ENCODE results near the gene LPAR1. TPM values are rescaled to one million over a fixed set of nuclear protein-coding genes. Genes with fewer than 3 reads are reported as not detected.

LPAR1 gene
- total RNA-seq, 1 donor from 2014 or later, result 7.5 TPM

DNA sequence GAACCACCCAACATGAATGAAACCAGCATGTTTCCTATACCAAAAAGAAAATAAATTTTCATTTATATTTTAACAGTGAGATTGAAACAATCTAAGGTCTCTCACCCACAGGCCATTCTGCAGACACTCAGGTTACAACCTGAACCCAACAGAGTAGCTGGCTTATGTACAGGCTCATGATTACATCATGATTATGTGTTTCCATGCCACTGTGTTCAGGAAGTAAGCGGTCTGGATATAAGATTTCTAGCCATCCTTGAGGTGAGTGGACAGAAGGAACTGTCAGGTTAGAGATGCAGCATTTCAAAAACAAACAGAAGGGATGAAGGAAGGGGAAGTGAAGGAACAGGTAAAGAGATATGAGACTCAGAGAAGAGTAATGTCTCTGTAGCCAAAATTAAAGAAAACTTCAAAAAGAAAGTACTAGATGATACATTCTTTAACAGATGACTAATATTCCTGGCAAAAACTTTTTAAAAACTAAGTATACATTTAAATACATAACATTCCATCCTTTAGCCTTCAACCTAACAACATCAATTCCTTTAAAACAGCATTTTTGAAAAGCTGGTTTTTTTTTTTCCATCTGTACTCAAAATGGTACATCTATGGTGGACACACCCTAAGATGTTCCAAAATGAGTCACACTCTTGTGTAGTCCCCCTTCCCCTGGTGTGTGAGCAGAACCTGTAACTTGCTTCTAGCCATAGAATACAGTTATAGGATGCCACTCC lies 119.8 kb downstream of the LPAR1 start:
- peak; percentile 72 for ATAC-seq

DNA sequence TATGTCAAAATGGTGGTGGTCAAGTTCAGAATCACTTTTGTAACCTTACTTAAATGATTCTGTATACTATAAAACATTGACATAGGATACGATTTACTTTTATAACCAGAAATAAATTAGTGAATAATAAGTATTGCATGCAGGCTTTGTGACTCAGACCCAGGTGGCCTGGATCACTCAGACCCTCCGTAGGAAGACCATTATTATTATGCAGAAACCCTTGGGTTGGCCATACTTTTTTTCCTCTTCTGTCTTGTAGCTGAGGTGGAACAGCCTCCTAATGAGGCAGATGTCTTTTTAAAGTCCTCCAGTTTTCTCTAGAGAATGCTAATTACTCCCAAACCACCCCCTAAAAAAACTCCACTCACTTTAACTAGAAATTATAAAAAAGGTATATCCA lies 121.9 kb downstream of the LPAR1 start:
- ATAC-seq, result no peak

DNA sequence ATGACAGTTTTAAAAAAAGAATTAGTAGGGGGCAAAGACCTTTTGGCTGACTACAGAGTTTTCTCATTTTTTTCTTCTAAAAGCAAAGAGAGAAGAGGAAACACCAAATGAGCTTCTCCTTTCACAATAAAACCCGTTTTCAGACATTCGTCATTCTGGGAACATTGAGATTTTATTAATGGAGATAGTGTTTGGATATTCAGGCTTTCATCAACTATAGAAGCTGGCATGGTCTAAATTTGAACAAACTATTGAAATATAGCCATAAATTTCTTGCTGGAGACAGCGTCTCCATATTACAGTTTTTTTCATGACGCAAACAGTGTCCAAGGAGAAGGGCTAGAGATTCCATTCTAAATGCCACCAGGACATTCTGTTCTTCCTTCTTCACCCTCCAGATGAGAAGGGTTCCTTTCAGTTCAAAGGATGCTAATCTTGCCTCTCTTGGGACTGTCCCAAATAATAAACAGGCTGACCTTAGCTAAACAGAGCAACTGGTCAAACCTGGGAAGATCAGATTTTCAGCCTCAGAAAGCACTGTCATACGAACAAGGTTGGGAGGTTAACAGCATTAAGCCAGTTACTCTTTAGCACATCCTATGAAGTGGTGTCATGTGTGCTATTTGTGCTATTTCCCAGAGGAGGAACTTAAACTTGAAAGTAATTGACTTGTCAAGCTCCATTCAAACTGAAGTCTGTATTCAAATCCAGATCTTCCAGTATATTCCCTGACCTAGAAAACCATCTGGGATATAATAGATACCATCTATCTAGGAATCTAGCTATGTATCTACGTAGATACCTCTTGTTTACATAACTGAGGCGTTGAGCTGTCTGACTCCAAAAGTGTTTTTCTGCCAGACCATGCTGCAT lies 125.6 kb downstream of the LPAR1 start:
- no peak for ATAC-seq

DNA sequence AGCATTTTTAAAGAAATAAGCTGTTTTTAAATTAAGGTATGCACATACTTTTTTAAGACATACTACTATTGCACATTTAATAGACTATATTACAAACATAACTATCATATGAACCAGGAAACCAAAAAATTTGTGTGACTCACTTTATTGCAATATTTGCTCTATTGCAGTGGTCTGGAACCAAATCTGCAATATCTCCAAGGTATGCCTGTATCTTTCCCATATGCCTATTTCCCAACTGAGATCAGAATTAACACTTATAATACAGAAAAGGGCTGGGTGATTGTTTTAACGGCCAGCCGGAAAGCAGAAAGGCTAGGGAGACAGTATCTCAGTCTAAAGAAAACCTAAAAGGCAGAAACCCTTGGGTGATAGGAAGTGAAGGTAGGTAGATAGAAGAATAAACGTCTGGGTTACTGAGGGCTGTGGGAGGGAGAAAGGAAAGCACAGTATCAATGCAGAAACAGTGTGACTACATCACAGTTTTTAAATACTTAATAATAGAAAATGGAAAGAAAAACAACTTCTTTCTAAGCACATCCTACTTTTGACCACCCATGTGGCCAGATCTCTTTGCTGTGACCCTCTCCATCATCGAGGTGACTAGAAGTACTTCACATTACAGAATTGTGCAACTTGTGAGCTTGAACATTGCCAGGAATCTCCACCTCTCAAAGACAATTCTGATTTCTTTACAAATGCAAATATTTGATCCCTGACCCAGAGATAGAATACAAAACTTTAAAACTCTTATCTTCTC lies 126.4 kb downstream of the LPAR1 start:
- ATAC-seq, result peak; percentile 73

DNA sequence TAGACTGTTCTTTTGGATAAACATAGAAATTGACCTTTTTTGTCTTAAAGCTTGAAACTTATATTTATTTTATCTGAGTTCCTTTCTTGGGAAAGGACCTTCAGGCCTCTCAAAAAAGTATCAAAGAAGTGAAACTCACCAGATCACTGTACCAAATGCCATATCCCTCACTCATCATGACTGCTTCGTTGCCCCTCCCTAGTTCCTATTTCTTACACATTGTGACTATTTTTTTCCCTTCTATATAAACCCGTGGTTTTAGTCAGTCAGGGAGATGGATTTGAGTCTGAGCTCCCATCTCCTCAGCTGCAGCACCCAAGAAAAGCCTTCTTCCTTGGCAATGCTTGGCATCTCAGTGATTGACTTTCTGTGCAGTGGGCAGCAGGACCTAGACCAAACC lies 129.4 kb downstream of the LPAR1 start:
- ATAC-seq, result no peak

DNA sequence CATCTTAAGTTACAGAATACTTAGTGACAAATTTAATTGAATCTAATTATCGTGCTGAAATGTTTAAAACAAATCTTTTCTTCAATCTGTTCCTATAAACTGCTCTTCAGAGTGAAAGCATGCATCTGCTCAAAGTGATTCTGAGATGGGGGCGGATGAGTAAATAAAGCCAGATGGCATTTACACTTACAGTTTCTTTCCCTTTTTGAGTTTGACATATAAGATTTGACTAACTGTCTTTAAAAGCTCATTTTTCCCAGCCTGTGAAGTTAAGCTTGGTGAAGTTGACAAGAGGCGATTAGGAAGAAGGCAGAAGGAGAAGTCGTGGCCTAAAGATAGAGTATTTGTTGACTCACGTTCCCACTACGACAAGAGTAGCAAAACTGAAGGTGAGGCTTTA lies 137.4 kb downstream of the LPAR1 start:
- ATAC-seq, result no peak

DNA sequence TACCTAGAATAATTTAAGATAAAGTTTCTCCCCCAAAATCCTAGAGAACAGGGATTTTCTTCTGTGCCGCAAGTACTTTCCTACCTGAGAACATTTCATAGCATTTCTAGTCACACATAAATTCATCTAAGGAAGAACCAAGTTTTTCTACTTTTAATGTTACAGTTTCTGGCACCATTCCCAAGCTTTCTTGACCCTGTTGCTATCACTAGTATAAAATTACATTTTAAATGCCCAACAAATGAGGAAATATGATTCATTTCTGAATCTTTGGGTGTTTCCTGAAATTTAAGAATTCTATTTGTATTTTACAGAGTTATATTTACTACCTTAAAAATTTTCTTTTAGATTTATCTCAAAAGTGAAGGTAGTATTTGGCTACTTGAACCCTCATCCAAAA lies 137.8 kb downstream of the LPAR1 start:
- no peak for ATAC-seq

DNA sequence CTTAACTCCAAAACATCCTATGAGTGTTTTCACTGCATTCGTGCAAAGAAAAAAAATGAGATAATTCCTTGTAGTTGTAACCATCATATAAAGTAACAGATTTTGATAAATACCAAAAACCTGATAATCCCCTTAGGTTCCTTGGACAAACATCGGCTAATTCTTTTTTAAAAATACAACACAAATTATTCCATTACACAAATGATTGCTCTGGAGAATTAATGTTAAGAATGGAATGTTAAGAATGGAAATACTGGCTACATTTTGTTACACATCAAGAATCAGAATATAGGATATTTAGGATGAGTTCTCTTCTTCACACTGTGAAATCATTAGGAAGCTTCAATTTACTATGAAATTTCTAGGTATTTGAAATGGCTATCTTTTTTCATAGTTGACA lies 139.4 kb downstream of the LPAR1 start:
- ATAC-seq, result no peak

DNA sequence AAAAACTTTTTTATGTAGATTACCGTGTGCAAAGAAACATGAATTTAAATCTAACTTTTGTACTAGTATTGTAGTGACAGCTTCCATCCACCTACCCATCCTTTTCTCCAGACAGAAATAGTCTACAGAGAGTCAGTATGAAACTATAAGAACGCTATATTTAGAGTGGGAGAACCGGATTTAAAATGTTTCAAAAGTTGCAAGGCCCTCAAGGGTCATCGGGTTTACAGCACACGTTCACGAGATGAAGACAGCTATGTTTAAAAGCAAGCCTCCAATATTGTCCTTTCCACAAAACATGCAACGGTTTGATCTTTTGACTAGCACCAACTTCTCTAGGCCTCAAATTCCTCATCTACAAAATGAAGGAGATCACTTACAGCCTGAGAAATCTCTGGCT lies 139.9 kb downstream of the LPAR1 start:
- no peak for ATAC-seq

DNA sequence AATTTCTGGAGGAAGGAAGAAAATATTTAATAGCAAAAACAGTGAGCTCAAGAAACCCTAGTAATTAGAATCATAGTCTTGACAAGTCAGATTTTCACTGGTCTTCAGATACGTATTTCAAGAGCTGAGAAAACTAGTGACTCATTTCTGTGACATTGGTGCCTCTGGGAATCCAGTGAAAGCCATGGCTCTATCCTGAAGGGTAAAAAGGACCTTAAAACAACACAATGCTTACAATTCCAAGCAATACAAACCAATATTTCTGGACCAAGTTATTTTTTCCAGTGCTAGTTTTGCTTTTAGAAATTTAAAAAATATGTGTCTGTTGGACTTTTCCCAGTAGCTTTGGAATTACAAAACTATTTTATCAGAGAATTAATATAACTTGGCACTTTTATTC lies 140.3 kb downstream of the LPAR1 start:
- no peak for ATAC-seq

DNA sequence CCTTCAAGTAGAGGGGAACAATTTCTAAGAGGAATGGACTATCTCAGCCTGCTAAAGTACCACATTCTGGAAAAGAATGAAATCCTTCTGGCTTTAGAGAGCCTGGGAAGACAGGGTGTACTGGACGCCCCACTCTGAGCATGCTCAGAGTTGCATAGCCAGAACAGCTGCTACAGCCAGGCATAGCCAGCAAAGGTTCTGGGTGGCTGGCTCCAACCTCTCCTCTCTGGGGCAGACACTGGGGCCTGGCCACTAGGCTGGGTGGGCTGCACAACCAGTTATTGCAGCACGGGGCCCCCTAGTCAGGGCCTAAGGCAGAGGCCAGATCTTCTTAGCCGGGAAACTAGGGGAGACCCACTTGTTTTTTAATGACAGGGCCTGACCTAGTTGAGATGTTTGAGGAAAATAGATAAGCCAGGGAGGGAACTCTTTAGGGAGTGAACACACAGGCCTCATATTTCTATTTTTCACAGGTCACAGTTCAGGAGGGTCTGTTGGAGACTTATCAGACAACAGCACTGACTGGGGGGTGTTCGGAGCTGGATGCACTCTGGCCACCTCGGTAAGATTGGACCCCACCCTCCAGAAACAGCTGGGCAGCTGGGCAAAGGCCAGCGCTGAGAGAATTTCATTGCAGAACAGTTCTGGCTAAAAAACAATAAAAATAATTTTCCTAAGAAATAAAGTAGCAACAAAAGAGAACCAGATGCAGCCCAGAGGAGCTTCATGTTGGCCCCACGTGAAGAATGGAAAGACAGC lies 142.9 kb downstream of the LPAR1 start:
- ATAC-seq, result no peak

DNA sequence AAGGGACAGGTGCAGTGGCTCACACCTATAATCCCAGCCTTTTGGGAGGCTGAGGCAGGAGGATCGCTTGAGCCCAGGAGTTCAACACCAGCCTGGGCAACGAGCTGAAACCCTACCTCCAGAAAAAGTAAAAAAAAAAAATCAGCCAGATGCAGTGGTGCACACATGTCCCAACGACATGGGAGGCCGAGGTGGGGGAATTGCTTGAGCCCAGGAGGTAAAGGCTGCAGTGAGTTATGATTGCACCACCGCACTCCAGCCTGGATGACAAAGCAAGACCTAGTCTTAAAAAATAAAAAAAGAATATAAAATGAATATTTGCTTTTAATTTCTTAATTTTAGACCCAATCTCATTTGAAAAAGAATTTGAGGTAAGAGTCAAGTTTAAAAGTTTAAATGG lies 143.5 kb downstream of the LPAR1 start:
- ATAC-seq, result no peak

DNA sequence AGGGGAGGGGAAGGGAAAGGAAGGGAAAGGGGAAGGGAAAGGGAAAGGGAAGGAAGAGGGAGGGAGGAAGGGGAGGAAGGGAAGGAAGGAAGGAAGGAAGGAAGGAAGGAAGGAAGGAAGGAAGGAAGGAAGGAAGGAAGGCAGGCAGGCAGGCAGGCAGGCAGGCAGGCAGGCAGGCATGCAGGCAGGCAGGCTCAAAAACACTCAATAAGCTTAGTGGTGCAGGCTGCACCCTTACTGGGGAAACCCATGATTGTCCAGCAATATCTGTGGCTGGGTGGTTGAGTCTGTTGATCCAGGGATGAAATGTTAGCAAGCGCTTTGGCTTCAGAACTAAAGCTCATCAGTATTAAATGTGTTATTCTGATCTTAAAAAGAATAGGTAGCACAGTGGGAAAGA lies 145.6 kb downstream of the LPAR1 start:
- ATAC-seq, result no peak

DNA sequence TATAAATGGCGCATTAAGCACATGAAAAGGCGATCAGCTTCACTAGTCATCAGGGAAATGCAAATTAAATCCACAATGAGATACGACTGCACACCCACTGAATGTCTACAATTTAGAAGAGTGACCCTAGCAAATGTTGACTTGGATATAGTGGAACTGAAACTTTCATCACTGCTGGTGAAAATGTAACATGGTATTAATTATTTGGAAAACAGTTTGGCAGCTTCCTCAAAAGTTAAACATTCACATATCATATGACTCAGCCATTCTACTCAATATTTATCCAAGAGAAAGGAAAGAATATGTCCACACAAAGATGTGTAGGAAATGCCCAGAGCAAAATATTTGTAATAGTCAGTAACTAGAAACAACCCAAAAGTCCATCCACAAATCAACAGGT lies 146.5 kb downstream of the LPAR1 start:
- ATAC-seq, result no peak

DNA sequence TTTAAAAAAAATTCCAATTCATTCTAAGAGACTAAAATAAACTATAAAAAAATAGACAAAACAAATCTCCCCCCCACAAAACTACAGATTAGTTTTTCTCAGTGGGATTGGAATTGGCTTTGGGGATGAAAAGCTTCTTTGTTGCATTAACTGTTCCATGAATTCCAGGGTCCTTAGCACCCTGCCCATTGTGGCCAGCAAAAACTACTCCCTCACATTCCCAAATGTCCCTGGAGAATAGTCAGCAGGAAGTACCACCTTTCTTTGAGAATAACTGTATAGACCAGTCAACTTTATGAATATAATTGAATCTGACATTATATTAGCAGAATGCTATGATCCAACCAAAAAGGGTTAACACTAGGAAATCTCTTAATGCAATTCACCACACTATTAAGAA lies 147.9 kb downstream of the LPAR1 start:
- no peak for ATAC-seq

DNA sequence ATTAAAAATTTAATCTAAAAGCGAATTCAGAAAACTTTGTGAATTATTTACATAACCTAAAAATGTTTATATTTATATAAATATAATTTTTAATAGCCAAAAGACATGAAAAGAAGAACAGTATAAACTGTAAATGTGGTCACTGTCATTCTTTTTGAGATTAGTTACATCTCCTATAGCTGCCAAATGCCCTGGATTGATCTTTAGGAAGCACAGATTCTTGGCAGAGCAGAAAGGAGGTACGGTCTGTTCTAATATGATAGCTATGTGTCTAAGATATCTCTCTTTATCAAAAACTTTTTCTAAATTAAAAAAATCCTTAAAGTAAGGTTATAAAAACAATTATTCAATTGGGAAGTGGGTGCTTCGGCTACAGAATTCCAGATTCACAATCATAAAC lies 151.0 kb downstream of the LPAR1 start:
- no peak for ATAC-seq

DNA sequence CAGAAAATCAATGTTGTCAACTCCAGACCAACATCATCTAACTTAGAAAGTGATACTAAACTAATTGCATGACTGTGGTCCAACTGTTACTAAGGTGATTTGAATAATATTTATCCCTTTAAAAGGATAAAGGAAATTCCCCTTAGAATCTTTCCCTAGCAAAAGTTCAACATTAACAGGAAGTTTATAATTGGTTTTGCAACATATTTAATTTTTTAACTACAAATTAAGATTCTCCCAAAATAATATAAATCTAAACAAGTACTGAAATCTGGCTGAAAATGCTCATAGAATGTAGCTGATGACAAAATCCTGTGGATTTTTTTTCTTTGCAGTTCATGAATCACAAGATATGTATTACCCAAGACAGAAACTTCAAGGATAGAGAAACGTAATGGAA lies 151.4 kb downstream of the LPAR1 start:
- no peak for ATAC-seq

DNA sequence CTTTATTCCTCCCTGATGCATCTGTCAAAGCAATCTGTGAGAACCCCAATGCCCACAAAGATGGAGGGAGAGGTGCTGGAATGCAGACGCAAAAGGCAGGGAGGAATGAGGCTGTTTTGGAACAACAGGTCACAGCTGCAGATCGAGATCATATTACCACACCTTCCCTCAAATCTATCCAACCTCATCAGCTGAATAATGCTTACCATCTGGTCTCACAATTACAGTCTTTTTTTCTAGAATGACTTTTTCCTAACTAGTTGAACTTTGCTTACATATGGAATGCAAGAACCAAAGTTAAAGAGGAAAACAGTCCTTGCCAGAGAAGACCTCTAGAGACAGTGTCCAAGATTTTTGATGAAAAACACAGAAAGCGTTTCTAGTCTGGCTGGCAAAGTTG lies 158.1 kb downstream of the LPAR1 start:
- ATAC-seq, result no peak

DNA sequence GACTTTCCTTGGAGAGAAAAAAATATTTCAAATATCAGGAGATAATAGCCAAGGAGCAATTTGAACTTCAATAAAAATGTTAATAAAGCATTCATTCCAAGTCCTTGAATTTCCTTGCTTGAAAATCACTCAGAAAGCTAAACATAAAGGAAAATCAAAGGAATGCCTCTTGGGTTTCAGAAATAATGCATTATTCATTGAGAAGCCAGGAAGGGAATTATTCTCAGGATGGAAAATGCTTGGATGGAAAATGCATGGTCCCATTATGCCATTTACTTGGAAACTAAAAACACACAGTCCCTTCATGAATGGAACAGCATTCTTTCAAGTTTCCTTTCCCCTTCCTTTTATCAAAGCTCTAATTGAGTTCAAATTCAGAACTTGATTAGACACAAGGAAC lies 160.9 kb downstream of the LPAR1 start:
- ATAC-seq, result no peak

DNA sequence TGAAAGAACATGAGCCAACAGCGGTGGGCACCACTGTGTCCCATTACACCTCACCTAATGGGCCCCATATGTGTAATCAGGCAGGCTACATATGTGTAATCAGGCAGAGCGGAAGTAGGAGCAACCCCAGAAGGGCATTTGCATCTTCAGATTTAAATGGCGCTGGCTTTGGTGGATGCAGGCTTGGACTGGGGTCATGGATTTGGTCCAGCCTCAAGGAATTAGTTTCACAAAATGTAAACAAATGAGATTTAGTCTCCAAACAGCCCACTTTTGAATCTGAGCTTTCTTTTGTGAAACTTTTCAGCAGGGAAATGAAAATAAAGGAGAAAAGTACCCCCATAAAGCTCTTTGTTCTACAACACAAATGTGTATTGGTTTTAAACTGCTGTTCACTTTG lies 161.3 kb downstream of the LPAR1 start:
- ATAC-seq, result no peak

DNA sequence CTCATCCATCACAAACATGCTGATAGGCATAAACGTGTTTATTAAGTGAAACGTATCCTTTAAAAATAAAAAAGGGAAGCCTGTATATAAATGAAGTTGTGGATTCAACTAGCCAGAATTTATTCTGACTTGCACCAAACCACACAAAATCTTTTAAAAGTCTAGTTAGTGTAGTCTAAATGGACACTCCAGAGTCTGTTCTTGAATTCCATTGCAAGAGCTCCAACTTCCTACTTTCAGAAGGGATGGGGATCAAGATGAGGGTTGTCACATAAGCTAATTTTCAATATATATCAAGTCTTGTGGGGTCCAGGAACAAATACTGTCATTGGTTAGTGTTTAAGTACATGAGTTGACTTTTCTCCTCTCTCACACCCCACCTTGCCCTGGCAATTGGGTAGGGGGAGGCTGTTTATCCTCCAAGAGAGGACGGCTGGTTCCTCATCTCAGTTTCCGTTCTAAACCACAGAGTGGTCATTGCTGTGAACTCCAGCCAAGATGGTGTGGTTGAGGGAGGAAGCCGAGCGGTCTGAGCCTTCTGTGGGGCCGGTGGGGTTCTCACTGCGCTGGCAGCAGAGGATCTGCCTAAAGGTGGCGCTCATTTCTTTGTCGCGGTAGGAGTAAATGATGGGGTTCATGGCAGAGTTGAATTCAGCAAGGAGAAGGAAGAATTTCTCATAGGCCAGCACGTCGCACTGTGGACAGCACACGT lies 163.2 kb downstream of the LPAR1 start:
- ATAC-seq, result no peak

DNA sequence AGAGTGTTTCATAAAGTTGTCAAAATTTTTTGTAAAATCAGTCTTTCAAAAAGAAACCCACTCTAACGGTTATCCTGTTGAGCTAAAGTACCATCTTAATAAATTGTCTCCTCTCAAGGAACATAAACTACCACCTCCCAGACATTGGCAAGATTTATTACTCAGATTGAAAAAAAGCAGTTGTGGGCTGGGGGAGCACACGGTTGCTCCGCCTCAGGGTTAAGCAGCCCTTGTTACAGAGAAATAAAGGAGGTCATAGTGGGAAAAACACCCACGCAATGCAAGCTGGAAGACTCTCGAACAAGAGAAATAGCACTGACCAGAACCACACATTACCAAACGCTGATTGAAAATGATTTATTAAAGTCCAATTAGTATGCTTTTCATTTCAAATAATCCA lies 165.3 kb downstream of the LPAR1 start:
- no peak for ATAC-seq
